AG04450 (cell line): ENCODE measurements around the gene SHD. TPM values are rescaled to one million over a fixed set of nuclear protein-coding genes. Genes with fewer than 3 reads are reported as not detected.
"Not testable (repeated sequence)": the region's sequence is repeated elsewhere in the genome, so short reads cannot be mapped to it uniquely, and the experiment has no call there.

Experiments used
- CTCF ChIA-PET: fragments of 300-600, 350-600 bp; formaldehyde crosslinking; extraction: SDS; loops from one replicate; lab custom pipeline; 2022; ENCODE audit warnings: antibody characterized with exemption, inconsistent platforms; lab: Charles Lee
- POLR2A ChIA-PET: fragments of 350-600 bp; formaldehyde crosslinking; extraction: SDS; loops from one replicate; lab custom pipeline; 2021; ENCODE audit warnings: antibody characterized with exemption, inconsistent platforms; lab: Yijun Ruan, JAX
- DNase-seq: peaks from one replicate; pipeline ENCODE4 v3.0.0-alpha.2; 2011; ENCODE audit warnings: low read depth, low spot score
- H3K27ac ChIP-seq: one replicate; pipeline ENCODE4 v1.5.1; 2012; ENCODE audit warnings: low read depth, low read length, control low read depth
- H3K27me3 ChIP-seq: one replicate; pipeline ENCODE4 v1.6.0; 2012; ENCODE audit warnings: low read length; ENCODE audit not compliant: control insufficient read depth, insufficient read depth
- H3K4me3 ChIP-seq: 2 replicates; pipeline ENCODE4 v1.5.1; 2011; ENCODE audit warnings: mild to moderate bottlenecking, low read depth, low read length, control low read depth
- H3K9me3 ChIP-seq: 2 replicates; pipeline ENCODE4 v1.5.1; 2012; ENCODE audit warnings: low read length; ENCODE audit not compliant: control insufficient read depth, insufficient read depth
- CTCF ChIP-seq: IDR thresholded peaks from 2 replicates; pipeline ENCODE4 v1.5.1; 2011; ENCODE audit warnings: low read depth, low read length, control low read depth, inconsistent platforms
- polyA plus RNA-seq: library from polyadenylated mRNA; depleted of rRNA; stranded (reverse); fragments of >200 nt; gene quantifications from 2 replicates; pipeline ENCODE4 v1.2.3, GENCODE V29; 2011

SHD gene
- polyA plus RNA-seq, 1 experiment = not detected

GRCh38 chr19:4326215-4326836, 47.3 kb downstream of the SHD start:
- TF ChIP-seq CTCF = no peak
- DNase-seq = no peak
- no peak overlapping the region for H3K4me3 ChIP-seq
- peaks cover 20% of the 10 kb centered on the region for H3K9me3 ChIP-seq
- ChIA-PET POLR2A (no interaction called here), CTCF (no interaction called here)
- no peak overlapping the region for H3K27ac ChIP-seq
- H3K27me3 ChIP-seq = no peaks in the 10 kb centered on the region

GRCh38 chr19:4326837-4327251, 47.8 kb downstream of the SHD start:
- DNase-seq = no peak
- ChIA-PET CTCF (no interaction called here), POLR2A (no interaction called here)
- no peak overlapping the region for H3K27ac ChIP-seq
- TF ChIP-seq CTCF = no peak
- no peaks in the 10 kb centered on the region for H3K27me3 ChIP-seq
- peaks cover 15% of the 10 kb centered on the region for H3K9me3 ChIP-seq
- H3K4me3 ChIP-seq = peak overlapping the region; percentile 22; the same call in 1 of the 2 replicates

- no peak for TF ChIP-seq CTCF
- no peak for DNase-seq
- Histone ChIP-seq H3K27ac (no peak overlapping the region), H3K27me3 (no peaks in the 10 kb centered on the region), H3K4me3 (peak overlapping the region; percentile 52), H3K9me3 (peaks cover 12% of the 10 kb centered on the region)
- POLR2A ChIA-PET = interaction anchor here (1.0 to 1.5 kb wide), 2 partner anchors 10 to 16 kb away, joined by 3 to 9 read pairs; partner anchors contain the start of gene MPND
- CTCF ChIA-PET = no interaction called here
Measured at GRCh38 chr19:4327252-4327876, 48.3 kb downstream of the SHD start.

- Histone ChIP-seq H3K4me3 (peak overlapping the region; percentile 52), H3K27me3 (no peaks in the 10 kb centered on the region), H3K9me3 (peaks cover 10% of the 10 kb centered on the region; the same call in 1 of the 2 replicates), H3K27ac (no peak overlapping the region)
- ChIA-PET POLR2A (interaction anchor here (0.6 to 1.5 kb wide), 3 partner anchors 10 to 305 kb away, joined by 3 to 9 read pairs (median 3); partner anchors contain the start of gene MPND), CTCF (no interaction called here)
- no peak for DNase-seq
- no peak for TF ChIP-seq CTCF
Measured at GRCh38 chr19:4327877-4328242, 48.8 kb downstream of the SHD start.

GRCh38 chr19:4328243-4328990, 49.4 kb downstream of the SHD start:
- H3K4me3 ChIP-seq = peak overlapping the region; percentile 74
- H3K27me3 ChIP-seq = no peaks in the 10 kb centered on the region
- TF ChIP-seq CTCF = no peak
- peak; percentile 94 for DNase-seq
- H3K9me3 ChIP-seq = peaks cover 10% of the 10 kb centered on the region; the same call in 1 of the 2 replicates
- POLR2A ChIA-PET = interaction anchor here (0.6 to 1.5 kb wide), 4 partner anchors 9 to 305 kb away, joined by 3 to 9 read pairs (median 4); partner anchors contain the start of gene MPND
- no peak overlapping the region for H3K27ac ChIP-seq
- CTCF ChIA-PET = no interaction called here

- H3K27me3 ChIP-seq, CTCF ChIA-PET, H3K27ac ChIP-seq, DNase-seq: not testable (repeated sequence)
- POLR2A ChIA-PET = interaction anchor here (1.5 kb wide), 1 partner anchor 14 kb away, joined by 9 read pairs; the partner anchor contains the start of gene MPND
- H3K4me3 ChIP-seq = peak overlapping the region; percentile 74
- peaks cover 10% of the 10 kb centered on the region; the same call in 1 of the 2 replicates for H3K9me3 ChIP-seq
Measured at GRCh38 chr19:4328991-4329681, 50.1 kb downstream of the SHD start.
